Heart left ventricle (tissue), 16 donors: ENCODE measurements around the gene RFX7. TPM values are rescaled to one million over a fixed set of nuclear protein-coding genes. Genes with fewer than 3 reads are reported as not detected.

ENCODE experiments used
- ATAC-seq, 4 donors: fragments of 200-7000 bp; cut with Tn5 transposase; one replicate each; pipeline ENCODE4 v1.9.1; 2020 to 2022; ENCODE audit warnings: moderate library complexity in 4 of 4, mild to moderate bottlenecking in 3 of 4, moderate number of reproducible peaks in 1 of 4
- DNase-seq, 5 donors: peaks; one replicate each; pipeline ENCODE4 v3.0.0-alpha.2; 2020
- H3K27ac ChIP-seq, 12 donors: fragments of 200-600 bp; sonication (generic) in 4 of 12; one replicate each; pipeline versions ENCODE4 v1.5.0 to v1.8.0; 2016 to 2022; ENCODE audit warnings: mild to moderate bottlenecking in 2 of 12
- H3K27me3 ChIP-seq, 9 donors: fragments of 200-600 bp; sonication (generic) in 2 of 9; one replicate each; pipeline versions ENCODE4 v1.5.1 to v1.8.0; 2016 to 2022; ENCODE audit warnings: mild to moderate bottlenecking in 3 of 9
- H3K36me3 ChIP-seq, 9 donors: fragments of 200-600 bp; sonication (generic) in 2 of 9; one replicate each; pipeline versions ENCODE4 v1.5.0 to v1.8.0; 2018 to 2022; ENCODE audit warnings: mild to moderate bottlenecking in 2 of 9
- H3K4me1 ChIP-seq, 12 donors: fragments of 200-600 bp; sonication (generic) in 4 of 12; one replicate each; pipeline versions ENCODE4 v1.5.0 to v1.8.0; 2016 to 2022; ENCODE audit warnings: mild to moderate bottlenecking in 3 of 12
- H3K4me3 ChIP-seq, 12 donors: fragments of 200-600 bp; sonication (generic) in 4 of 12; one replicate each; pipeline versions ENCODE4 v1.5.0 to v1.8.0; 2017 to 2022; ENCODE audit warnings: mild to moderate bottlenecking in 9 of 12, moderate library complexity in 4 of 12
- H3K9me3 ChIP-seq, 12 donors: fragments of 200-600 bp; sonication (generic) in 4 of 12; one replicate each; pipeline versions ENCODE4 v1.5.0 to v1.8.0; 2016 to 2022; ENCODE audit warnings: mild to moderate bottlenecking in 1 of 12
- CTCF ChIP-seq, 12 donors: fragments of 200-600 bp; sonication (generic) in 4 of 12; IDR thresholded peaks; one replicate each; pipeline versions ENCODE4 v1.5.0 to v1.8.0; 2018 to 2022; ENCODE audit warnings: antibody characterized with exemption in 12 of 12, mild to moderate bottlenecking in 5 of 12
- POLR2A ChIP-seq, 2 donors: fragments of 450-650 bp; IDR thresholded peaks; one replicate each; pipeline ENCODE4 v1.6.1; 2017; ENCODE audit warnings: antibody characterized with exemption in 2 of 2, mild to moderate bottlenecking in 2 of 2, moderate library complexity in 2 of 2
- WGBS, 4 donors: extraction: QIAGEN DNeasy Blood & Tissue Kit in 2 of 4; methylation state at CpG; one replicate each; pipeline versions ENCODE4 v1.1.5 to v1.1.7; 2013 to 2018; 5-methylcytosine and 5-hydroxymethylcytosine counted together
- intact Hi-C, 10 donors: fragments of 100-400 bp; cut with DNase I; formaldehyde crosslinking; loops; one replicate each; pipeline versions ENCODE4 v1.11.1 to v1.14.2; 2022
- polyA plus RNA-seq, 2 donors: library from polyadenylated mRNA; stranded (reverse); fragments of 200-250 nt; gene quantifications; one replicate each; pipeline ENCODE4 v1.2.3, GENCODE V29; 2013
- total RNA-seq, 9 donors: library from RNA; depleted of rRNA in 2 of 9; stranded (reverse); fragments of >200 nt in 2 of 9; fragmentation: NEBNext Ultra II Directional in 3 of 9; extraction: Animal tissue kit (Norgen Biotek cat#: 25700) in 3 of 9; gene quantifications; one replicate each; pipeline versions ENCODE4 v1.1.0 to v1.2.4, GENCODE V29; 2016 to 2023
- donor health status: ischemic (EF 13 %, LVEDD 7.1; RV severe dilation, severe dysfunction).
- donor health status: healthy with polysubstance abuse.
- donor health status: DM: no; HTN: yes; CAD: no.
- donor health status: DM: no; HTN: no; CAD: no.
- donor health status: ischemic (EF 25% LVEDD 6.9; RV normal size, moderate dysfunction).
- donor health status: ischemic (EF 25% LVEDD 5.7; RV mildly dilated, moderate dysfunction).
- donor health status: healthy.
- donor health status: DM: yes; HTN: yes; CAD: no.
- donor health status: ischemic (EF 35%, LVEDD 5.7; RV mildly dilated, moderate dysfunction).
- donor health status: nonischemic (EF 11% LVEDD 7.7; RV severe dilation, severe dysfunction).
- donor health status: DM: yes; HTN: yes; CAD: no.
- donor health status: PGD.
- donor health status: ischemic (EF 29% LVEDD 5.4; RV normal size, mild dysfunction).
- donor health status: nonischemic (EF 23%, LVEDD 6.1; RV moderate dilation, normal function).

The RFX7 gene
- total and polyA plus RNA-seq, 11 donors: 0.91 to 15.2 (median 7.6) TPM

GRCh38 chr15:56244038-56244810, 545 bp upstream of the RFX7 start:
- no peaks in the 10 kb centered on the region for H3K27me3 ChIP-seq
- no peaks in the 10 kb centered on the region for H3K36me3 ChIP-seq
- ATAC-seq: peak; percentile 55 to 68 (median 56)
- H3K27ac ChIP-seq: peak overlapping the region; percentile 42 to 94 (median 86)
- peak overlapping the region; percentile 20 to 96 (median 79) for H3K4me3 ChIP-seq
- peak; percentile 46 to 60 (median 54) for DNase-seq
- TF ChIP-seq POLR2A (IDR thresholded peaks at IDR 0.05) (no peak), CTCF (IDR thresholded peaks at IDR 0.05) (no peak)
- H3K9me3 ChIP-seq: no peaks in the 10 kb centered on the region
- intact Hi-C loops: loop anchor here in 8 of 10 donors (2.0 to 10.0 kb wide), 9 partner anchors 139 to 1047 kb away; partner anchors contain the start of genes NEDD4 (in 6 of the 8) and RSL24D1 (in 1 of the 8)
- WGBS, 4 donors: 1 to 2% (median 1%) methylated on average over 29 of the region's 29 CpGs
- H3K4me1 ChIP-seq: peaks cover 0 to 49% (median 25%) of the 10 kb centered on the region in 12 donors

DNA sequence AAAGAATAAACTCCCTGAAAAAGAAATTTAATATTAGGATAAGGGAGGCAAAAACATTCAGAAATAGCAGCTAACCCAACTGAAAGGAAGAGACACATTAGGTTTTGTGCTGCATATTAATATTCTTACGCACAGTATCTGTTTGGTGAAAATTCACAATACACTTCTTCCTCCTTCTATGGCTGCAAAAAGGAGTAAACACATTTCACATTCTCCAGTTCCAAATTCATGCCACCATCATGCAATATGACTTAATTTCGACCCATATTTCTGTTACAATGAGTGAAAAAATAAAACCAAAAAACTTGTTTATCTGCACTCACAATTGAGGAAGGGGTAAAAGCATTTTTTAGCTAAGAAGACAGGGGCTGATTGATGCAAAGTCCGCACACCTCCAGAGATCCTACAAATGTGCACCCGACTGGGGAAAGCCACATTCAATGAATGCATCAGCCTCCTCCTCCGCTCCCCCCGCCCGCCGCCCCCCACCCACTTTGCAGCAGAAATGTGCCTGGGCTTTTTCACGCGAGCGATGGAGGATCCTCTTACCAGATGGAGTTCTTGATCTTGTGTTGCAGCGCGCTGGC, 1.0 kb downstream of the RFX7 start:
- H3K9me3 ChIP-seq: no peaks in the 10 kb centered on the region
- peaks cover 0 to 49% (median 25%) of the 10 kb centered on the region in 12 donors for H3K4me1 ChIP-seq
- no peaks in the 10 kb centered on the region for H3K36me3 ChIP-seq
- ATAC-seq (no peak), DNase-seq (no peak)
- intact Hi-C loops: loop anchor here in 8 of 10 donors (5.0 to 10.0 kb wide), 8 partner anchors 138 to 1045 kb away; partner anchors contain the start of genes NEDD4 (in 5 of the 8) and RSL24D1 (in 1 of the 8)
- TF ChIP-seq CTCF (IDR thresholded peaks at IDR 0.05) (no peak), POLR2A (IDR thresholded peaks at IDR 0.05) (no peak)
- H3K27ac ChIP-seq: peak overlapping the region; percentile 85 to 94 (median 90)
- H3K4me3 ChIP-seq: peak overlapping the region; percentile 70 to 96 (median 79)
- WGBS, 4 donors: 1 to 2% (median 1%) methylated on average over 8 to 13 of the region's 13 CpGs
- H3K27me3 ChIP-seq: no peaks in the 10 kb centered on the region

DNA sequence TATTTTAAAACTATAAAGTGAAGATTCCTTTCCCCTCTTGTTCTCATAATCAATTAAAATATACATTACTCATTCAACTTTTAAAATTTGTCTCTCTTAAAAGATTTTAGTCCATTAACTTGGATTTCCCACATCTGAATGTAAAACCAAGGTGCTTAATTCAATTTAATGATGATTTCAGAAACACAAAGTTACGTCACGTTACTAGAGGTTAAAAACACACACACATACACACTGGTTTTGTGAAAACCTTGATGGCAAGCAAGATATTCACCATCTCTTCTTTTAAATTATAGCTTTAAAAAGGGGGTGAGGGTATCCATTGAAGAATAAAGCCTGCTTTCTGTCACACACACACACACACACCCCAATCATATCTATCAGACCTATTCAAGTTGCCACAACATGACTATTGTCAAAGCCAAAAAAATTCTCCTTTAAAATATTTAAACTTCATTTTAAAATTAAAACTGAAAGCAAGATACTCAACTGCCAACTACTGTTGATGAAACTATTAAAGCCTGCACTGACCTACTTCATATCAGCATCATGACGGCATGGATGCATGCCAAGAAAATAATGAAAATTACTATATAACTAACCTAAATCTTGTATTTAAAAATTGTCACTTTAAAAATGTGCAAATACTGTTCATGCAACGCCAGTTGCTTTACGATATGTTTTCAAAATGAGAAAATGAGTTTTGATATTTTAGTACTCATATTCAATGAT, 2.1 kb downstream of the RFX7 start:
- H3K9me3 ChIP-seq: no peaks in the 10 kb centered on the region
- DNase-seq: no peak
- WGBS, 4 donors: 33 to 48% (median 38%) methylated on average over 5 of the region's 5 CpGs
- no peaks in the 10 kb centered on the region for H3K27me3 ChIP-seq
- TF ChIP-seq POLR2A (IDR thresholded peaks at IDR 0.05) (no peak), CTCF (IDR thresholded peaks at IDR 0.05) (no peak)
- peaks cover 0 to 52% (median 26%) of the 10 kb centered on the region in 12 donors for H3K4me1 ChIP-seq
- H3K36me3 ChIP-seq: no peaks in the 10 kb centered on the region
- intact Hi-C loops: loop anchor here in 8 of 10 donors (5.0 to 10.0 kb wide), 8 partner anchors 137 to 1044 kb away; partner anchors contain the start of genes NEDD4 (in 5 of the 8) and RSL24D1 (in 1 of the 8)
- H3K4me3 ChIP-seq: peak overlapping the region in 10 of 12 donors; percentile 75 to 96 (median 80)
- H3K27ac ChIP-seq: no peak overlapping the region
- no peak for ATAC-seq
